HL-60 (cell line): ENCODE data around the gene OSBP2.

Experiments used
- DNase-seq, 2 experiments: peaks; one replicate each; pipeline ENCODE4 v3.0.0-alpha.2; 2010 to 2020; ENCODE audit warnings: low read depth in 1 of 2, low spot score in 1 of 2
- H3K27ac ChIP-seq: fragments of 250-450 bp; sonication (Bioruptor Pico); replicated peaks from 2 replicates; pipeline ENCODE4 v1.5.1; 2020; ENCODE audit warnings: mild to moderate bottlenecking, moderate library complexity
- H3K27me3 ChIP-seq: fragments of 250-450 bp; sonication (Bioruptor Pico); 2 replicates; pipeline ENCODE4 v1.5.1; 2021; ENCODE audit warnings: mild to moderate bottlenecking, moderate library complexity; ENCODE audit not compliant: insufficient read depth, poor library complexity, severe bottlenecking
- H3K4me3 ChIP-seq: replicated peaks from 2 replicates; pipeline ENCODE4 v1.5.1; 2011; ENCODE audit warnings: mild to moderate bottlenecking, control low read depth, low read length; ENCODE audit not compliant: insufficient read depth
- CTCF ChIP-seq: IDR thresholded peaks from one replicate; pipeline ENCODE4 v1.5.1; 2011; ENCODE audit warnings: low read length, control low read depth, inconsistent platforms; ENCODE audit not compliant: insufficient read depth
- GABPA ChIP-seq: IDR thresholded peaks from 2 replicates; pipeline ENCODE4 v1.6.1; 2012; ENCODE audit warnings: low read depth
- POLR2AphosphoS5 ChIP-seq: IDR thresholded peaks from 2 replicates; pipeline ENCODE4 v1.6.1; 2012; ENCODE audit warnings: low read depth
- REST ChIP-seq: IDR thresholded peaks from 2 replicates; pipeline ENCODE4 v1.6.1; 2012; ENCODE audit warnings: low read depth; ENCODE audit not compliant: insufficient replicate concordance
- SPI1 ChIP-seq: IDR thresholded peaks from 2 replicates; pipeline ENCODE4 v1.6.1; 2012; ENCODE audit warnings: low read depth, mild to moderate bottlenecking, borderline replicate concordance

Gene OSBP2

DNA sequence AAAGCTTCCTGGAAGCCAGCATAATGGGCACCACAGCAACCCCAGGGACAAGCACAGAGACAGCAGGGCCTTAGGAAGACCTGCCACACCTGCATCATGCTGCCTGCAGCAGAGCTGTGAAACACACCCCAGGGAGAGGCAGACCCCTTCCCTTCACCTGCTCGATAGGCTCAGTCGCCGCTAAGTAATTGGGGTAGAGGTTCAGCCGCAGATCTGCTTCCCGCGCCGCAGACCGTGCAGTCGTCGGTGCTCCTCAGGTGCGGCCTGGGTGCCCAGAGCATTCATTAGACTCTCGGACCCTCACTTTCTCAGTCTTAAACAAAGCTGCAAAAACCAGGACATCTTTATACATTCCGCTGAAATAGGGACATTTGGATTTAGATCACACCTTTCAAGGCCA lies 29.9 kb upstream of the OSBP2 start:
- no peak overlapping the region for H3K27ac ChIP-seq
- no peak for DNase-seq
- peaks cover 3% of the 10 kb centered on the region for H3K27me3 ChIP-seq
- TF ChIP-seq POLR2AphosphoS5 (no peak), CTCF (no peak)
- no peak overlapping the region for H3K4me3 ChIP-seq

- no peak for DNase-seq
- Histone ChIP-seq H3K27ac (no peak overlapping the region), H3K27me3 (peaks cover 3% of the 10 kb centered on the region), H3K4me3 (no peak overlapping the region)
- TF ChIP-seq CTCF: no peak
- no peak for TF ChIP-seq GABPA
- TF ChIP-seq POLR2AphosphoS5: no peak
- no peak for TF ChIP-seq SPI1
These were observed 29.4 kb upstream of the OSBP2 start for GRCh38 chr22:30665266-30665665.

- H3K27me3 ChIP-seq: peaks cover 3% of the 10 kb centered on the region
These were observed 28.9 kb upstream of the OSBP2 start for GRCh38 chr22:30665786-30666185.

More at GRCh38 chr22:30665786-30666185, 28.9 kb upstream of the OSBP2 start:
- no peak for DNase-seq
- Histone ChIP-seq H3K4me3 (no peak overlapping the region), H3K27ac (no peak overlapping the region)
- no peak for TF ChIP-seq POLR2AphosphoS5
- TF ChIP-seq SPI1: no peak
- TF ChIP-seq GABPA: no peak
- TF ChIP-seq REST: no peak
- TF ChIP-seq CTCF: no peak
